ENCODE results near the gene TOP2A. TPM values are rescaled to one million over a fixed set of nuclear protein-coding genes. Genes with fewer than 3 reads are reported as not detected.

The TOP2A gene
- total RNA-seq, 4 donors from 2014 or later = 0.40 to 4.3 (median 0.79) TPM

- Histone ChIP-seq H3K36me3 (no peaks in the 10 kb centered on the region), H3K9me3 (no peaks in the 10 kb centered on the region), H3K4me1 (peaks cover 4 to 63% (median 23%) of the 10 kb centered on the region in 3 donors), H3K27me3 (no peaks in the 10 kb centered on the region), H3K27ac (peak overlapping the region; percentile 90 to 99 (median 97)), H3K4me3 (peak overlapping the region; percentile 54 to 78)
- WGBS, 2 donors (ENCODE audit: low coverage in 1 of 2) = 7 to 8% methylated on average over 9 to 15 of the region's 29 CpGs
- TF ChIP-seq POLR2AphosphoS5 (IDR thresholded peaks at IDR 0.05) (peak; percentile 9), CTCF (IDR thresholded peaks at IDR 0.05) (peak in 2 of 4 experiments; percentile 21 to 49), EP300 (IDR thresholded peaks at IDR 0.05) (no peak)
- peak; percentile 23 for ATAC-seq
These were observed 24.9 kb upstream of the TOP2A start for GRCh38 chr17:40442392-40443195.

GRCh38 chr17:40440166-40440565, 22.5 kb upstream of the TOP2A start:
- TF ChIP-seq POLR2AphosphoS5 (IDR thresholded peaks at IDR 0.05) (no peak), CTCF (IDR thresholded peaks at IDR 0.05) (no peak), POLR2A (IDR thresholded peaks at IDR 0.05) (no peak), EP300 (IDR thresholded peaks at IDR 0.05) (no peak)
- H3K27me3 ChIP-seq = no peaks in the 10 kb centered on the region
- ATAC-seq = no peak
- WGBS, 2 donors (ENCODE audit: low coverage in 1 of 2) = 33 to 71% methylated on average over 1 to 3 of the region's 4 CpGs
- H3K4me3 ChIP-seq = no peak overlapping the region
- no peak overlapping the region for H3K27ac ChIP-seq
- peaks cover 0 to 52% (median 12%) of the 10 kb centered on the region in 3 donors for H3K4me1 ChIP-seq
- H3K9me3 ChIP-seq = no peaks in the 10 kb centered on the region
- no peaks in the 10 kb centered on the region for H3K36me3 ChIP-seq

- Histone ChIP-seq H3K4me1 (peaks cover 0 to 61% (median 20%) of the 10 kb centered on the region in 3 donors), H3K27me3 (no peaks in the 10 kb centered on the region), H3K4me3 (no peak overlapping the region), H3K27ac (no peak overlapping the region), H3K36me3 (no peaks in the 10 kb centered on the region), H3K9me3 (no peaks in the 10 kb centered on the region)
- TF ChIP-seq POLR2AphosphoS5 (IDR thresholded peaks at IDR 0.05) = no peak
- 60% methylated on average over 3 of the region's 5 CpGs; no CpG with 5 or more reads in 1 of the 2 donors for WGBS, 2 donors (ENCODE audit: low coverage in 1 of 2)
- ATAC-seq = no peak
These were observed 19.5 kb upstream of the TOP2A start for GRCh38 chr17:40437095-40437732.

GRCh38 chr17:40436636-40437035, 18.9 kb upstream of the TOP2A start:
- TF ChIP-seq POLR2AphosphoS5 (IDR thresholded peaks at IDR 0.05) = no peak
- TF ChIP-seq CTCF (IDR thresholded peaks at IDR 0.05) = no peak
- TF ChIP-seq EP300 (IDR thresholded peaks at IDR 0.05) = no peak
- no peak for TF ChIP-seq POLR2A (IDR thresholded peaks at IDR 0.05)
- no peak for ATAC-seq
- Histone ChIP-seq H3K27ac (peak overlapping the region in 1 of 4 donors; percentile 25), H3K36me3 (no peaks in the 10 kb centered on the region), H3K27me3 (no peaks in the 10 kb centered on the region), H3K4me1 (peaks cover 0 to 56% (median 18%) of the 10 kb centered on the region in 3 donors), H3K9me3 (no peaks in the 10 kb centered on the region), H3K4me3 (no peak overlapping the region)
- WGBS, 2 donors (ENCODE audit: low coverage in 1 of 2) = 54% methylated on average over 5 of the region's 5 CpGs; no CpG with 5 or more reads in 1 of the 2 donors

DNA sequence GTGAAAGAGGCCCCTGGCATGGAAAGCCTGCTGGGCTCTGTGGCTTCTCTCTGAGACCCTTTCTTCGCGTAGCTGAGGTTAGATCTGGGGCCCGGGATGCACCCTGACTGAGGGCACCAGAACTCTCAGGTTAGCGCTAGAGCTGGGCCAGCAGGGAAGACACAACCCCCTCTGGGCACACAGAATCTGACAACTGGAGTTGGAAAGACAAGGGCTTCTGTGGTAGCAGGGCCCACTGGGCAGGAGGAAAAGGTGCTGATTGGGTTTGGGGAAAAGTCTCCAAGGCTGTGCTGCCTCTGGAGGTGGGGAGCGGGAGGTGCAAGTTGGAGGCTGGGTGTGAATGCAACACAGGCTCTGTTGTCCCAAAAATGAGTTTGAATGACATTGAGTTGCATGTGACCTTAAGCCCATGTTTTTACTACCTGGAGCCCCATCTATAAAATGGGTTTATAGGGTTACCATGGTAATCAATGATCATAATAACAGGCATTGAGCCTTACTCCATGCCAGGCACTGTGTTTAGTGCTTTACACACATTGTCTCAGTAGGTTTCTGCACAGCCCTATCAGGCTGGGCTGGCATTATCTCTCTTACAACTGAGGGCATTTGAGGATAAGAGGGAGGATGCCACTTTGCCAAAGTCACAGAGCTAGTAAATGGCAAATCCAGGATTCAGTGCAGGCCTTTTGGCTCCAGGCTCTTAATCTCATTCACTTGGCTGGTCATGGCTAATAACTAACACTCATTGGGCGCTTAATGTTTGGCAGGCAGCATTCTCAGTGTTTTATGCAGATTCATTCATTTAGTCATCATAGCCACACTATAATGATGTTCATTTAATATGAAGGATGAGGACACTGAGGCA, 16.1 kb upstream of the TOP2A start:
- H3K4me3 ChIP-seq = no peak overlapping the region
- H3K9me3 ChIP-seq = no peaks in the 10 kb centered on the region
- ATAC-seq = peak; percentile 56
- TF ChIP-seq CTCF (IDR thresholded peaks at IDR 0.05) = peak in 3 of 4 experiments; percentile 37 to 54 (median 45)
- TF ChIP-seq POLR2A (IDR thresholded peaks at IDR 0.05) = no peak
- H3K27ac ChIP-seq = peak overlapping the region; percentile 30 to 84 (median 78)
- WGBS, 2 donors (ENCODE audit: low coverage in 1 of 2) = 48 to 63% methylated on average over 2 to 4 of the region's 6 CpGs
- H3K27me3 ChIP-seq = no peaks in the 10 kb centered on the region
- peaks cover 0 to 45% (median 14%) of the 10 kb centered on the region in 3 donors for H3K4me1 ChIP-seq
- H3K36me3 ChIP-seq = no peaks in the 10 kb centered on the region

Measured in gastroesophageal sphincter (tissue), 4 donors.